RWPE1 (cell line): ENCODE results near the gene ABL1.

Source experiments
- CTCF ChIA-PET: fragments of 350-600 bp; sonication (Branson Sonifier 250); formaldehyde crosslinking; extraction: SDS; loops from one replicate; lab custom pipeline; 2021; lab: Yijun Ruan, JAX
- POLR2A ChIA-PET: fragments of 400-600 bp; formaldehyde crosslinking; extraction: SDS; loops from one replicate; lab custom pipeline; 2020; ENCODE audit warnings: antibody characterized with exemption; ENCODE audit not compliant: low non-redundant PET; lab: Yijun Ruan, JAX
- DNase-seq: peaks from one replicate; pipeline ENCODE4 v3.0.0; 2012; ENCODE audit warnings: low spot score
- H3K27ac ChIP-seq: fragments of 450-650 bp; 2 replicates; pipeline ENCODE4 v1.5.1; 2017
- TF ChIP-seq, protein P1 (sequence below): fragments of 450-650 bp; conservative IDR thresholded peaks from 2 replicates; pipeline ENCODE4 v1.5.1; 2017; ENCODE audit warnings: low read depth, mild to moderate bottlenecking

The ABL1 gene

DNA sequence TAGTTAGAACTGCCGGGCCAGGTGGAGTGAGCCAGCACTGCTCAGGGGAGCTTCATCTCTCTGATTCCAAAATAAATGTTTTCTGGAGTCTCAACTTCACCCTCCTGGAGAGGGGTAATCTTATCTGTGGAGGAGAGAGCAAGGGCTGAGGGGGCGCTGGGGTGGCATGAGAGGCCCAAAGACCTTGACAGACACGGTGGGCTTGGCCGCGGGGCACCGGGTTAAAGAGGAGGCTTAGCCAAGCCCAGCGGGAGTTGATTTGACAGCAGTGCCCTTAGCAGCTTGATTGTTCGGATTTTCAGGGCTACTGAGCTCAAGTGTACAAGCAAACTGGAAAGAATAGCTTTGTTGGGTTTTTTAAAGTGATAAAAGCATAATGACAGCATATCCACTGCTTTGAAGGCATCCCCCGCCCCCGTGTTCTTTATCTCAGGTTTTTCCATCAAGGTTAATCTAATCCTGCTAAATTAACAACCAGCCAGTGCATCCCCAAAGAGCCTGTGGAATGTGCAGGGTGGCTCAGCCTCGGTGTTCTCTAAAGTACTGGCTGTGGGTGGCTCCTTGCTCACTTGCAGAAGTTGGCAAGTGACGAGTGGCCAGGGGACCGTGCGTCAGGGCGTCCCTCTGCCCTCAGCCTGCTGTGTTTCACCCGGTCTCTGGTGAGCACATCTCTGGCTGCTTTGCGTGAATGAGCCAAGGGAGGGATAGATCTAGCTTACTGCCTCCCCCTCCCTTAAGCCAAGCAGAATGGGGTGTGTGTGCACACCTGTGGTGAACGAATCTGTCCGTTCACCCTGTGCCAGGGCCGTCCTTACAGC, 56.0 kb downstream of the ABL1 start:
- ChIA-PET POLR2A (no interaction called here), CTCF (interaction anchor here (0.5 to 1.4 kb wide), 3 partner anchors 13 to 143 kb away, joined by 3 to 7 read pairs (median 4); no protein-coding TSS in a partner anchor)
- TF ChIP-seq, protein P1, sequence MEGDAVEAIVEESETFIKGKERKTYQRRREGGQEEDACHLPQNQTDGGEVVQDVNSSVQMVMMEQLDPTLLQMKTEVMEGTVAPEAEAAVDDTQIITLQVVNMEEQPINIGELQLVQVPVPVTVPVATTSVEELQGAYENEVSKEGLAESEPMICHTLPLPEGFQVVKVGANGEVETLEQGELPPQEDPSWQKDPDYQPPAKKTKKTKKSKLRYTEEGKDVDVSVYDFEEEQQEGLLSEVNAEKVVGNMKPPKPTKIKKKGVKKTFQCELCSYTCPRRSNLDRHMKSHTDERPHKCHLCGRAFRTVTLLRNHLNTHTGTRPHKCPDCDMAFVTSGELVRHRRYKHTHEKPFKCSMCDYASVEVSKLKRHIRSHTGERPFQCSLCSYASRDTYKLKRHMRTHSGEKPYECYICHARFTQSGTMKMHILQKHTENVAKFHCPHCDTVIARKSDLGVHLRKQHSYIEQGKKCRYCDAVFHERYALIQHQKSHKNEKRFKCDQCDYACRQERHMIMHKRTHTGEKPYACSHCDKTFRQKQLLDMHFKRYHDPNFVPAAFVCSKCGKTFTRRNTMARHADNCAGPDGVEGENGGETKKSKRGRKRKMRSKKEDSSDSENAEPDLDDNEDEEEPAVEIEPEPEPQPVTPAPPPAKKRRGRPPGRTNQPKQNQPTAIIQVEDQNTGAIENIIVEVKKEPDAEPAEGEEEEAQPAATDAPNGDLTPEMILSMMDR, result no peak

DNA sequence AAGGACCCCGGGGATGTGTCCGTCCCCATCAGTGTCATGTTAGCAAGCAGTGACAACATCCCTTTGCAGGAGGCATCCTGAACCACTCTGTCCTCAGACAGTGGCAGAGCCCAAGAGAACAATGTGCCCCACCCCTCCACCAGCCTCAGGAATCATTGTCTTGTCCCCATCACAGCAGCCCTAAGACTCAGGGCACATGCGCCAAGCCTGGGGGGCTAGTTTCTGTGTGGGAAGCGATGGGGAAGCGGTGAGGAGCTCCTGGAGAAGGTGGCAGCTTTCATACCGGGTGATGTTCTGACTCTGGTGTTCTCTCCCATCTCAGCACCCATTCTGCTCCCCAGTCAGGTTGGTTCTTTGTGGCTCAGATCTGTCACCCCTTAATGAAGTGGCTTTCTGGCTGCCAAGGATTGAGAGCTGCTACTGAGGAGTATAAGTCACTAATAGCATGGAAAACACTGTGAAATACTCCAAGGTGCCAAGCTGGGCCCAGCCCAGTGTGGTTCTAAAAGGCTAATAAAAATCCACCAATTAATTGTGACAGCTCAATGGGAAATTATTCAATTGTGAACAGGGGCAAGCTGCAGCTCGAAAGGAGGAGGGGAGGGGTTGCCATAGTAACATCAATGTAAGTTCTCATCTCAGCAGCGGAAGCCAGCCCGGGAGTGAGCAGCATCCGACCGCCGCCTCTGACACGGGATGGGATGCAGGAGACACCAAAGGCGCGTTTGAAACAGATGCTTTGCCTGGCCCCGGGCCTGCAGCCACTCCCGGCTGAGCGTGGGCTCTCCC, 56.8 kb downstream of the ABL1 start:
- TF ChIP-seq, protein P1, result no peak
- DNase-seq, result no peak
- CTCF ChIA-PET, result interaction anchor here (0.7 to 1.4 kb wide), 3 partner anchors 25 to 106 kb away, joined by 3 to 4 read pairs (median 3); no protein-coding TSS in a partner anchor
- POLR2A ChIA-PET, result no interaction called here
- peak overlapping the region; percentile 38 for H3K27ac ChIP-seq

More for the DNA sequence above, 56.0 kb downstream of the ABL1 start:
- peak overlapping the region; percentile 38 for H3K27ac ChIP-seq
- DNase-seq, result no peak

DNA sequence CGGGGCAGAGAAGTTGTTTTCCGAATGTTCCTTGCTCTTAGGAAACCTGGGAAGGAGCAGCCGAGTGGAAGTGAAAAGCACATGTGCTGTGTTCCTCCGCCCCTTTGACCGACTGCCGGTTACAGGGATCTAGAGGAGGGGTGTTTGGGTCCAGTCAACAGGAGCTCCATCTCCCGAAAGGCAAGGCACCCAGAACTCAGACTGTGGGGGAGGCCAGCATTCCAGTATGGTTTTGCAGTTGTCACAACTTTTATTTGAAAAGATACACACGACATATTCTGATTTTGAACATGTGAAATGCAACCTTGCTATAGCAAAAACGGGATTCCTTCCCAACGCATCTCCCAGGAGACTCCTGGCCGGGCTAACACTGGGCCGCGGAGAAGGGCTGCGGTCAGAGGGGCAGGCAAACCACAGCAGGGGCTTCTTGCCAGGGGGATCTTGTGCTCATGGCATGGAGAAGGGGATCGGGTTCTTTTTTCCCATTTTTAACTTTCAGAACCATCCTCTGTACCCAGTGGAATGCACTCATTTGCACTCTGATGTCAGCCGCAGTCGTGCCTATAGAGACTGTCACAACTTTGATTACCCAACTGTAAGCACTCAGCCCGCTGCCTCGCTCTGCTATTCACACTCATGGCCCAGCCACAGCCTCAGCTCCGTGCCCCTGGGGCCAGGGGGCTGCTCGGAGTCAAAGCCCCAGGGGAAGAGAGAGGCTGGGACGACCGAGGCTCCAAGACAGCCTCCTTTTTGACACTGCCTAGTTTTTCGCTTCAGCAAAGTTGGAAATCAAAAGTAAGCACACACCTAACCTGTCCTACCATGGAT, 57.6 kb downstream of the ABL1 start:
- TF ChIP-seq, protein P1, result no peak
- peak overlapping the region; percentile 38 for H3K27ac ChIP-seq
- ChIA-PET POLR2A (no interaction called here), CTCF (interaction anchor here (0.7 to 1.2 kb wide), 4 partner anchors 23 to 106 kb away, joined by 3 to 6 read pairs (median 4); no protein-coding TSS in a partner anchor)
- DNase-seq, result no peak

DNA sequence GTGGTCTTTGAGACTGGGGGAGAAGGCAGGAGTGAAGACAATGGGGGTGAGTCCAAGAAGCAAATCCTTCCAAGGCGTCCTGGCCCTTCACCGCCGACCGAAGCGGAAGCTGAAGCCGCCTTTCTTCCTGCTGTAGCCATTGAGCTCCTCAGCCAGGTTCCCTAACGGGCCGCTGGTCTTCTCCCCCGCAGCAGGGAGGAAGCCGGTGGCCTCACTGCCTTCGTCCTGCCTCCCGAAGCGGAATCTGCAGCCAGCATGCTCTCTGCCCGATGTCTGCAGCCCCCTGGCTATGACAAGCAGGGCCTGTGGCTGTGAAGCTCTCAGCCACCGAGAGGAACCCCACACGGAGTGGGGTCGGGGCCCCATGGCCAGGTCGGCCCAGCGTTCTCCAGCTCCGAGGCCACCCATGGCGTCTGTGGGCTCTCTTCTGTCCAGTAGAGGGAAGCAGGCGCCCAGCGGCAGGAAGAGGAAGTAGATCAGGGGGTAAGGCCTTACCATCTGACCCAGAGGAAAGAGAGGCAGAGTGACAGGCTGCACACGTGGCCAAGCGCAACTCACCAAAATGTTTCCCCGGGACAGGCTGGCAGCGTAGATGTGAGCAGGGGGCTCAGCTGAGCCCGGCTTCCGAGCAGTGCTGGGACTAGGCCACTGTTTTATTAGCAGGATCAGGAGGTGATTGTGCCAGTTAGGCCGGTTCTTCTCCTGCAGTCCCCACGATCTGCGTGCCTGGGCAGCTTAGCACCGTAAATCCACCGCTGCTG, 58.5 kb downstream of the ABL1 start:
- peak overlapping the region; percentile 38 for H3K27ac ChIP-seq
- POLR2A ChIA-PET, result no interaction called here
- TF ChIP-seq, protein P1, result no peak
- DNase-seq, result no peak
- CTCF ChIA-PET, result interaction anchor here (0.7 to 1.2 kb wide), 3 partner anchors 23 to 105 kb away, joined by 3 to 6 read pairs (median 3); no protein-coding TSS in a partner anchor

DNA sequence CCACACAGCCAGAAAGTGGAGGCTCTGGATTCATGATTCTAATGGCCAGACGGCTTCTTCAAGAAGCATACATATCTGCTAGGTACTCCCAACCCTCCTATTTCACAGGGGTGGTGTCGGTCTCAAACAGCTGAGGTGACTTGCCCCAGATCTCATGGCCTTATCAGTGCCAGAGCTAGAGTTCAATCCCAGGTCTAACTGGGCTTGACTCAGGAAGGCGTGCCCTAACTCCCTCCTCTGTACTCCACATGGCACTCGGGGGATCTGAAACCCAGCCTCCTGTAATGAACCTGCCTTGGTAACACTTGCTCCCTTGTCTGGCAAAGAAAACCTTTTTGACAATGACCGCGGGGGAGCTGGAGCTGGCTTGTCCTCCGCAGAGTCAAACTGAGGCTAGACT, 59.5 kb downstream of the ABL1 start:
- H3K27ac ChIP-seq, result peak overlapping the region; percentile 38
- DNase-seq, result no peak
- POLR2A ChIA-PET, result no interaction called here
- CTCF ChIA-PET, result interaction anchor here (0.6 to 1.7 kb wide), 8 partner anchors 9 to 456 kb away, joined by 3 to 8 read pairs (median 4); no protein-coding TSS in a partner anchor
- TF ChIP-seq, protein P1, result no peak
